Activated CD4-positive, alpha-beta T cell treated with anti-CD3 and anti-CD28 coated beads, Interleukin-2, amount 10 ng/mL, durations not matched to agents 24 days and 14 days (primary cell): Measurements from ENCODE around the gene ANP32B. TPM values are rescaled to one million over a fixed set of nuclear protein-coding genes. Genes with fewer than 3 reads are reported as not detected.
A peak's percentile ranks its signal among the peaks of the same experiment; 100 is the strongest.
"Not testable (repeated sequence)": the region's sequence is repeated elsewhere in the genome, so short reads cannot be mapped to it uniquely, and the experiment has no call there.

Experiments used
- DNase-seq: peaks from one replicate; pipeline ENCODE4 v3.0.0; 2022
- H3K27ac Mint-ChIP-seq: one replicate; pipeline ENCODE4 v1.8.0; 2022; ENCODE audit warnings: mild to moderate bottlenecking, mixed read lengths
- H3K27me3 Mint-ChIP-seq: one replicate; pipeline ENCODE4 v1.8.0; 2022; ENCODE audit warnings: mixed read lengths
- H3K36me3 Mint-ChIP-seq: one replicate; pipeline ENCODE4 v1.8.0; 2022; ENCODE audit warnings: low read depth, mild to moderate bottlenecking, mixed read lengths
- H3K4me1 Mint-ChIP-seq: one replicate; pipeline ENCODE4 v1.8.0; 2021; ENCODE audit warnings: mixed read lengths
- H3K4me3 Mint-ChIP-seq: one replicate; pipeline ENCODE4 v1.8.0; 2022; ENCODE audit warnings: mild to moderate bottlenecking, moderate library complexity, mixed read lengths
- H3K9me3 Mint-ChIP-seq: one replicate; pipeline ENCODE4 v1.8.0; 2021; ENCODE audit warnings: mixed read lengths
- intact Hi-C: fragments of 100-400 bp; cut with micrococcal nuclease; formaldehyde crosslinking; loops from one replicate; pipeline ENCODE4 v1.15.1; 2023
- total RNA-seq: library from RNA; stranded (reverse); gene quantifications from 2 replicates; pipeline ENCODE4 v1.2.3, GENCODE V29; 2022

Gene ANP32B
- total RNA-seq, 1 donor from 2014 or later, result 333 TPM

DNA sequence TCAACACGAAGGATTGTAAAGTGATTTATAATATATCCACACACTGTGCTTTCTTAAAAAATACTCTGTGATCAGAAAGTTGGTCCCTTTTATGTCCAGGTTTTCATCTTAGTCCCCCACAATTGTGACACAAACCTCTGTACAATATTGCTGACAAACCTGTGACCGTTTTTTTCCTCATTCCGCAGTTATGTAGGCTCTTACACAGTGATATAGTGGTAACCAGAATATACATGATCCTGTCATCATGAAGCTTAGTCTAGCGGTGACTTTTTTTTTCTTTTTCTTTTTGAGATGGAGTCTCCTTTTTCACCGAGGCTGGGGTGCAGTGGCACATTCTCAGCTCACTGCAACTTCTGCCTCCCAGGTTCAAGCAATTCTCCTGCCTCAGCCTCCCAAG is 8.7 kb downstream of the ANP32B start:
- H3K9me3 Mint-ChIP-seq, result no peaks in the 10 kb centered on the region
- H3K27me3 Mint-ChIP-seq, result no peaks in the 10 kb centered on the region
- no peak for DNase-seq
- H3K4me3 Mint-ChIP-seq, result peak overlapping the region; percentile 38
- H3K4me1 Mint-ChIP-seq, result peaks cover 69% of the 10 kb centered on the region
- intact Hi-C loops, result no loop called here
- peak overlapping the region; percentile 56 for H3K27ac Mint-ChIP-seq
- H3K36me3 Mint-ChIP-seq, result peaks cover 20% of the 10 kb centered on the region

- intact Hi-C loops, result no loop called here
- Mint-ChIP-seq H3K27me3 (no peaks in the 10 kb centered on the region), H3K4me1 (peaks cover 71% of the 10 kb centered on the region), H3K4me3 (peak overlapping the region; percentile 38), H3K36me3 (peaks cover 24% of the 10 kb centered on the region), H3K27ac (peak overlapping the region; percentile 56), H3K9me3 (no peaks in the 10 kb centered on the region)
- DNase-seq, result no peak
These were observed 9.1 kb downstream of the ANP32B start for GRCh38 chr9:97992219-97992618.

GRCh38 chr9:97993000-97993399 is 9.9 kb downstream of the ANP32B start:
- peaks cover 27% of the 10 kb centered on the region for H3K36me3 Mint-ChIP-seq
- no peaks in the 10 kb centered on the region for H3K27me3 Mint-ChIP-seq
- H3K9me3 Mint-ChIP-seq, result no peaks in the 10 kb centered on the region
- DNase-seq, result no peak
- intact Hi-C loops, result no loop called here
- peak overlapping the region; percentile 23 for H3K27ac Mint-ChIP-seq
- H3K4me3 Mint-ChIP-seq, result peak overlapping the region; percentile 54
- peaks cover 67% of the 10 kb centered on the region for H3K4me1 Mint-ChIP-seq

- Mint-ChIP-seq H3K36me3 (peaks cover 40% of the 10 kb centered on the region), H3K4me1 (peaks cover 63% of the 10 kb centered on the region)
These were observed 11.6 kb downstream of the ANP32B start for GRCh38 chr9:97994703-97995102.

DNA sequence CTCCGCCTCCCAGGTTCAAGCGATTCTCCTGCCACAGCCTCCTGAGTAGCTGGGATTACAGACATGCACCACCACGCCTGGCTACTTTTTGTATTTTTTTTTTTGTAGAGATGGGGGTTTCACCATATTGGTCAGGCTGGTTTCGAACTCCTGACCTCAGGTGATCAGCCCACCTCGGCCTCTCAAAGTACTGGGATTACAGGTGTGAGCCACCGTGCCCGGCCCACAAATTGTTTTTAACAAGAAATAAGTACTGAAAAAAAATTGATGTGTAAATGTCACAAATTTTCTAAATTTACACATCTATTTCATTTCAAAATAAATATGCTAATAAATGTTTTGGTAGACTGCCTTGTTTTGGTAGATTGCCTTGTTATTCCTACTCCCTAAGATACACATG is 13.5 kb downstream of the ANP32B start:
- H3K36me3 Mint-ChIP-seq, result peaks cover 51% of the 10 kb centered on the region
- intact Hi-C loops, result not testable (repeated sequence)

More at GRCh38 chr9:97994703-97995102, 11.6 kb downstream of the ANP32B start:
- H3K4me3 Mint-ChIP-seq, result no peak overlapping the region
- H3K27me3 Mint-ChIP-seq, result no peaks in the 10 kb centered on the region
- intact Hi-C loops, result no loop called here
- no peaks in the 10 kb centered on the region for H3K9me3 Mint-ChIP-seq
- no peak overlapping the region for H3K27ac Mint-ChIP-seq
- DNase-seq, result no peak

DNA sequence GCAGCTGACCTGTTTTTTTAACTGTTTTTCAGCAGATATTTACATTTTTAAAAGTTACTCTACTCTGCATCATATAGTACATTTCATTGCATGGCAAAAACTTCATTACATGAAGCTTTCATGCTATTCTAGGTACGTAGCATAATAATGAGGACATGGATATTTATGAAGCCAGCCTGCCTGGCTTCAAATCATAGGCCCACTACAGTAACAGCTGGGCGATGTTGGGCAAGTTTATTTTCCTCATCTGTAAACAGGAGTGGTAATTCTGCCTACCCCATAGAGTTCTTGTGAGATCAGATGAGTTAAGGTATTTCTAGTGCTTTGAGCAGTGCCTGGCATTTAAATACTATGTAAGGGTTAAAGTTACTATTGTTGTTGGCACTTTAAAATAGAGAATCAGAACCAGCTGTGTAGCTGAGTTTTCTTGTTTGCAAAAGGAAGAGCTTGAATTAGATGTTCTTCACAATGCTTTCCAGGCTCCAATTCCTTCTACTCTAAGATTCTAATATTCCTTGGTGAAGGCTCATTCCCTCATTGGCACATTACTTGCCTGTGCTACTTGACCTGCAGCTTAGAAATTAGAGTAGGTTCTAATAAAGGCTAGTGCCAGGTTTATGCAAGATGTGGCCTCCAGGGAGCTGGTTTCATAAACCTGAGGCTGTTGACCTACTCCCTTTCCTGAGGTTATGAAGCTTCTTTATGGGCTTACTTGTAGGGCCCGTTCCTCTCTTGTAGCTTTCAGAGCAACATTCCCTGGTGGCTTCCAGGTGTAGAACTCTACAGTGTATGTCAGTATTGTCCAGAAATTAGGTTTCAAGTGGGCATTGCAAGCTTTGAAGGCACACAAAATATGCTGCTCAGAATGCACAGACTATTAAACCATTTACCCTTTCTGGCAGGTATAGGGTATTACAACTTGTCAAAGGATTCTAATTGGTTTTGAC is 14.5 kb downstream of the ANP32B start:
- DNase-seq, result no peak
- H3K9me3 Mint-ChIP-seq, result no peaks in the 10 kb centered on the region
- H3K27ac Mint-ChIP-seq, result no peak overlapping the region
- H3K27me3 Mint-ChIP-seq, result no peaks in the 10 kb centered on the region
- peaks cover 43% of the 10 kb centered on the region for H3K4me1 Mint-ChIP-seq
- no peak overlapping the region for H3K4me3 Mint-ChIP-seq
- peaks cover 57% of the 10 kb centered on the region for H3K36me3 Mint-ChIP-seq
- intact Hi-C loops, result no loop called here

More for the DNA sequence above, 13.5 kb downstream of the ANP32B start:
- not testable (repeated sequence) for H3K27ac Mint-ChIP-seq, H3K9me3 Mint-ChIP-seq, H3K27me3 Mint-ChIP-seq, DNase-seq, H3K4me3 Mint-ChIP-seq
- peaks cover 52% of the 10 kb centered on the region for H3K4me1 Mint-ChIP-seq

DNA sequence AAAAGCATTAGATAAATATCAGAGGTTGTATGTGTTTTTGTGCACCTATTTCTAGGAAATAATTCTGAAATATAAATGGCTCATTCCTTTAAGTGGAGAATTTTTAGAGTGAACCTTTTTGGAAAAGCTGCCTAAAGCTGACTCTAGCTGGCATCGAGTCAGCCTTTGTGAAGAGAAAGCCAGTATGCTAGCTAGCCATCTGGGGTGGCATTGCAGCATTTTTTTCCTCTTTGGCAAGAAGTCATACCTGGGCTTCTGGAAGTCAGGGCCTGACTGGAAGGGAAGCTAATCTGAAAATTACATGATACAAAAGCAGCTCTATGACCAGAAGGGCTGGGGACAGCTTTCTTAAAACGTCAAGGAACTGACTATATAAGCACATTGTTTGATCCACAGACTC is 19.7 kb downstream of the ANP32B start:
- no peaks in the 10 kb centered on the region for H3K27me3 Mint-ChIP-seq
- H3K27ac Mint-ChIP-seq, result no peak overlapping the region
- DNase-seq, result no peak
- no peaks in the 10 kb centered on the region for H3K9me3 Mint-ChIP-seq
- intact Hi-C loops, result loop anchor here (10.0 kb wide), 1 partner anchor 338 kb away; no protein-coding TSS in a partner anchor
- H3K36me3 Mint-ChIP-seq, result peaks cover 74% of the 10 kb centered on the region
- no peak overlapping the region for H3K4me3 Mint-ChIP-seq
- peaks cover 37% of the 10 kb centered on the region for H3K4me1 Mint-ChIP-seq

DNA sequence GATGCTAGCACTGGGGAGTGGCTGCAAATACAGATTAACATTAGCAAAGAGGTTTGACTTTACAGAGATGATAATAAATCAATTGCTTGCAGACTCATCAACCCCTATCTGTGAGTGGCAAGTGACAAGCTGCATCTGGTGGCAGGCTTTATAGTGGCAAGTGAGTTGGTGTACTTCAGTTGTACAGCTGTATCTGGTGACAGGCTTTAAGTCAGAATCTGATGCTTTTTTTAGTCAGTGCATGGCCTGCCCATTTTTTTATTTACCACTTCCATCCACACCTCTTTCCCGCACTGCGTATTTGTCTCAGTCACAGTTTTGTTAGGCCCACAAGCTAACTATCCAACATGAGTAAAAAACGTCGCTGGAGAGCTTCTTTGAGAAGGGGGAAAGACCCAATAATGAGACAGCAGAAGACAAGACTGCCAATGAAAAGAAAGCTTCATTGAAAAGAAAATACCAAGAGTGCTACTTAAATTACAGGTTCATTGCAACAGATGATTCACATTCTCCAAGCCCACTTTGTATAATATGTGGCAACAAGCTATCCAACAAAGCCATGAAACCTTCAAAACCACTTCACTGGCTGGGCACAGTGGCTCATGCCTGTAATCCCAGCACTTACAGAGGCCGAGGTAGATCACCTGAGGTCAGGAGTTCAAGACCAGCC is 23.1 kb downstream of the ANP32B start:
- no peaks in the 10 kb centered on the region for H3K9me3 Mint-ChIP-seq
- peaks cover 29% of the 10 kb centered on the region for H3K4me1 Mint-ChIP-seq
- peaks cover 77% of the 10 kb centered on the region for H3K36me3 Mint-ChIP-seq
- peak overlapping the region; percentile 39 for H3K27ac Mint-ChIP-seq
- no peak overlapping the region for H3K4me3 Mint-ChIP-seq
- no peaks in the 10 kb centered on the region for H3K27me3 Mint-ChIP-seq
- no peak for DNase-seq
- intact Hi-C loops, result loop anchor here (2.0 to 10.0 kb wide), 2 partner anchors 19 to 341 kb away; no protein-coding TSS in a partner anchor

GRCh38 chr9:98007251-98007928 is 24.2 kb downstream of the ANP32B start:
- Mint-ChIP-seq H3K36me3 (peaks cover 77% of the 10 kb centered on the region), H3K27me3 (no peaks in the 10 kb centered on the region), H3K4me1 (peaks cover 29% of the 10 kb centered on the region), H3K27ac (peak overlapping the region; percentile 73), H3K9me3 (no peaks in the 10 kb centered on the region), H3K4me3 (no peak overlapping the region)
- no peak for DNase-seq
- intact Hi-C loops, result loop anchor here (2.0 to 10.0 kb wide), 2 partner anchors 21 to 343 kb away; no protein-coding TSS in a partner anchor

- Mint-ChIP-seq H3K4me3 (no peak overlapping the region), H3K9me3 (no peaks in the 10 kb centered on the region), H3K27me3 (no peaks in the 10 kb centered on the region), H3K36me3 (peaks cover 77% of the 10 kb centered on the region), H3K4me1 (peaks cover 27% of the 10 kb centered on the region), H3K27ac (no peak overlapping the region)
- no peak for DNase-seq
- intact Hi-C loops, result loop anchor here (10.0 kb wide), 1 partner anchor 344 kb away; no protein-coding TSS in a partner anchor
These were observed 25.6 kb downstream of the ANP32B start for GRCh38 chr9:98008764-98009163.

DNA sequence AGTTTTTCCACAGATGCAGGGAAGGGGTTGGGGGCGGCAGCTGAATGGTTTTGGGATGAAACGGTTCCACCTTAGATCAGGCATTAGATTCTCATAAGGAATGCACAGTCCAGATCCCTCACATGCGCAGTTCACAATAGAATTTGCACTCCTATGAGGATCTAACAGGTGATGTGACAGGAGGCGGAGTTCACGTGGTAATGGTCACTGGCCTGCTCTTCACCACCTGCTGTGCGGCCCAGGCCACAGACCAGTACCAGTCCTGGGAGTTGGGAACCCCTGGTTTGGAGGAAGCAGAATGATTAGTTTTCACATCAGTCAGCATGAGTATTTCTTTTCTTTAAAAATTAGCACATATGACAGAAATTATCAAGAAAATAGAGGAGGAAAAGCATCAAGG is 26.3 kb downstream of the ANP32B start:
- peak overlapping the region; percentile 27 for H3K27ac Mint-ChIP-seq
- H3K4me3 Mint-ChIP-seq, result no peak overlapping the region
- DNase-seq, result no peak
- intact Hi-C loops, result loop anchor here (10.0 kb wide), 1 partner anchor 345 kb away; no protein-coding TSS in a partner anchor
- H3K4me1 Mint-ChIP-seq, result peaks cover 24% of the 10 kb centered on the region
- peaks cover 73% of the 10 kb centered on the region for H3K36me3 Mint-ChIP-seq
- H3K27me3 Mint-ChIP-seq, result no peaks in the 10 kb centered on the region
- no peaks in the 10 kb centered on the region for H3K9me3 Mint-ChIP-seq

DNA sequence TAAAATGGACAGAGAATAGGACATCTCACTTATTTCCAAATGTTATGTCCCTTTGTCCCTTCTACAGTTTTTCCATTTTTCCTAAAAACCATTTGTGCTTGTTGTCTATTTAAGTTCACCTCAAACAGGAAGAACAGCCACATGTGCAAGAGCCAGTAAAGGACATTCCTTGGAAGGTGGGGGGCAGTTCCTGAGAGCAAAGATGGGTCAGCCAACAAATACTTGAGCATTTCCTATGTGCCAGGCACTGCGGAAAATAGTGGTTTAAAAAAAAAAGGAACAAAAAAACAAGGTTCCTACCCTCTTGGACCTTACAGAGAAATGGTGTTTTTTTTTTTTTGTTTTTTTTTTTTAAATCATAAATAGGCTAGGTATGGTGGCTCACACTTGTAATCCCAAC is 26.8 kb downstream of the ANP32B start:
- no peak overlapping the region for H3K4me3 Mint-ChIP-seq

DNA sequence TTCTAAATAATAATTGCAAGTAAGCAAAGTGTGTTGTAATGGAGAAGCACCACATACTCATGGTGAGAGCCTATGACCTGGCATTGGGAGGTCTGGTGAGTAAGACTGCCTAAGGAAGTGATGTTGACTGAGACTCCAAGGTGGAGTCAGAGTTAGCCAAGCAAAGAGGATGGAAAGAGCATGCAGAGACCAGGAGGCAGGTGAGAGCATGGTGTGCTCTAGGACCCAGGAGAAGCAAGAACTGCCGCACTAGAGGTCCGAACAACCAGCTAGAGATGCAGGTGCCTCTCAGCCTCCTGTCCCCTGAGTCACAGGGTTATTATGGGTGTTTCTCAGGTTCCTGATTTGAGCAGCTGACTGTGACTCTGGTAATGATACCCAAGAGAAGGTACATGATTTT is 27.3 kb downstream of the ANP32B start:
- peaks cover 75% of the 10 kb centered on the region for H3K36me3 Mint-ChIP-seq
- H3K27me3 Mint-ChIP-seq, result no peaks in the 10 kb centered on the region
- H3K9me3 Mint-ChIP-seq, result no peaks in the 10 kb centered on the region
- intact Hi-C loops, result no loop called here
- peak overlapping the region; percentile 48 for H3K27ac Mint-ChIP-seq
- peaks cover 21% of the 10 kb centered on the region for H3K4me1 Mint-ChIP-seq
- no peak for DNase-seq
- no peak overlapping the region for H3K4me3 Mint-ChIP-seq

More for the DNA sequence above, 26.8 kb downstream of the ANP32B start:
- DNase-seq, result no peak
- Mint-ChIP-seq H3K9me3 (no peaks in the 10 kb centered on the region), H3K27ac (no peak overlapping the region), H3K36me3 (peaks cover 74% of the 10 kb centered on the region), H3K4me1 (peaks cover 22% of the 10 kb centered on the region), H3K27me3 (no peaks in the 10 kb centered on the region)
- intact Hi-C loops, result loop anchor here (10.0 kb wide), 1 partner anchor 345 kb away; no protein-coding TSS in a partner anchor
